GM12872 (cell line): ENCODE measurements around the gene ADGRF5.

Source experiments
- TF ChIP-seq, protein P1 (sequence below): IDR thresholded peaks from 3 replicates; pipeline ENCODE4 v1.5.1; 2011; ENCODE audit warnings: low read depth, mild to moderate bottlenecking, low read length, moderate library complexity; ENCODE audit not compliant: insufficient read depth

ADGRF5 gene

GRCh38 chr6:46917002-46917545 is 4.7 kb downstream of the ADGRF5 start:
- TF ChIP-seq, protein P1, sequence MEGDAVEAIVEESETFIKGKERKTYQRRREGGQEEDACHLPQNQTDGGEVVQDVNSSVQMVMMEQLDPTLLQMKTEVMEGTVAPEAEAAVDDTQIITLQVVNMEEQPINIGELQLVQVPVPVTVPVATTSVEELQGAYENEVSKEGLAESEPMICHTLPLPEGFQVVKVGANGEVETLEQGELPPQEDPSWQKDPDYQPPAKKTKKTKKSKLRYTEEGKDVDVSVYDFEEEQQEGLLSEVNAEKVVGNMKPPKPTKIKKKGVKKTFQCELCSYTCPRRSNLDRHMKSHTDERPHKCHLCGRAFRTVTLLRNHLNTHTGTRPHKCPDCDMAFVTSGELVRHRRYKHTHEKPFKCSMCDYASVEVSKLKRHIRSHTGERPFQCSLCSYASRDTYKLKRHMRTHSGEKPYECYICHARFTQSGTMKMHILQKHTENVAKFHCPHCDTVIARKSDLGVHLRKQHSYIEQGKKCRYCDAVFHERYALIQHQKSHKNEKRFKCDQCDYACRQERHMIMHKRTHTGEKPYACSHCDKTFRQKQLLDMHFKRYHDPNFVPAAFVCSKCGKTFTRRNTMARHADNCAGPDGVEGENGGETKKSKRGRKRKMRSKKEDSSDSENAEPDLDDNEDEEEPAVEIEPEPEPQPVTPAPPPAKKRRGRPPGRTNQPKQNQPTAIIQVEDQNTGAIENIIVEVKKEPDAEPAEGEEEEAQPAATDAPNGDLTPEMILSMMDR, result no peak

DNA sequence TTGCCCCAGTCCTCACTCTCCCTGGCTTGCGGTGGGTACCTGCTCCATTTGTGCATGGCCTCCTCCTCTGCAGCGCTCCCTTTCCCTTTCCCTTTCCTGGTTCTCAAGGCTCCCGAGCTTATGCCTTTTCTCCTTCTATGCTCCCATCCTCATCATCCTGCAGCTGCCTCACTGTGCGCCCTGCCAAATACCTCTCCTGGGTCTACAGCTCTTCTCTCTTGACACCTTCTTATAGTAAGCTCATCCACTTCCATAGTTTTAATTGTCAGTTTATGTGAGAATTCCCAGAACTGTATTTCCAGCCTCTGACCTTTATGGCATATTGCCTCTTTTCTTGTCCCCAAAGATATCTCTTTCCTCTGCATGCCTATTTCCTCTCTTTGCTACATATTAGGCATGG is 5.9 kb downstream of the ADGRF5 start:
- TF ChIP-seq, protein P1, result no peak

- TF ChIP-seq, protein P1, result no peak
Observed at GRCh38 chr6:46915380-46915779, 6.4 kb downstream of the ADGRF5 start.

DNA sequence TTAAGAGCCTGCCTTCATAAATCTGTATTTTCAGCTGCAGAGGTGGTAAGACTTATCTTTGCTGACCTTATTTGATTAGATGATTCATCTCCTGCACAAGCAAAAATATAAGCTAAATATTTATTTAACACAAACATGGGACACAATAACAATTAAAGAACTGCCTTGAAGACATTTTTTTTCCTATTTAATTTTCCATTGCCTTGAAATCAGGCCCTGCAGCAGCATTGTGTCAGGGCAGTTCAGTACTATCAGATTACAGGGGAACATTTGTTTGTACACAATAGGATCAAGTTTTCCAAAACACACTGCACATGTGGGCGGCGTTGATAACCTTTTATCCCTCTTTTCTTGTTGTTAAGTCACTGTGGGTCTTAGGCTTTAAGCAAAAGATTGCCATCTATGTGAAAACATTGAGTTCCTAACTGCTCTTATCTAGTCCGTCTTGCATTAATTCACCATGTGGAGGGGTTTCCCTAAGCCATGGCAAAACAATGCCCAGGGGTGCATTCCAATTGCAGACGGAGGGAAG is 7.4 kb downstream of the ADGRF5 start:
- TF ChIP-seq, protein P1, result no peak

DNA sequence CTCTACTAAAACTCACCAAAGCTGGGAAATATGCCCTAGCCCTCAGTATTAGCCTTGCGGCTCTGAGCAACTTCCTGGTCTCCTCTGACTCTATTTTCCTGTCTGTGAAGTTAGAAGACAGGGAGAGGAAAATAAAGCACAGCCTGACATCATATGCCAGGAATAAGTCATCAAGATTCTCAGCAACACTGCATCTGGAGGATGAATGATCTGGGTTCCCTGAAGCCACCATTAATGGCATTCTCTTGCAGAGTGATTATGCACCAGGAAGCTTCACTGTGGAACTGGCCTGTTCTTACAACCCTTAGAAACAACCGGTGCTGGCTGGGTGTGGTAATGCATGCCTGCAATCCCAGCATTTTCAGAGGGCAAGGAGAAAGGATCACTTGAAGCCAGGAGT is 12.4 kb downstream of the ADGRF5 start:
- TF ChIP-seq, protein P1, result no peak

GRCh38 chr6:46906776-46907175 is 15.0 kb downstream of the ADGRF5 start:
- TF ChIP-seq, protein P1, result no peak

DNA sequence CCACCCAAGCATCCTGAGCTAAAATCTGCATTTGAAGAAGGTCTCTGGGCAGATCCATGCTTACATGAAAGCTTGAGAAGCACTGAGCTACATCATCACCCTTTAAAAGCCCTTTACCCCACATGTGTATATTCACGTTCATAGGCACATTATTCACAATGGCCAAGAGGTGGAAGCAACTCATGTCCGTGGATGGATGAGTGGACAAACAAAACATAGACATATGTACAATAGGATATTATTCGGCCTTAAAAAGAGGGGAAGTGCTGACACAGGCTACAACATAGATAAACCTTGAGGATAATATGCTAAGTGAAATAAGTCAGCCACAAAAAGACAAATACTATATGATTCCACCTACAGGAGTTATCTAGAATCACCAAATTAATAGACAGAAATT is 17.6 kb downstream of the ADGRF5 start:
- TF ChIP-seq, protein P1, result no peak
